ENCODE data around the gene RPA1. TPM values are rescaled to one million over a fixed set of nuclear protein-coding genes. Genes with fewer than 3 reads are reported as not detected.

Gene RPA1
- total and polyA plus RNA-seq, 2 of the 8 experiments (the other 6 are each of a cell fraction or from before 2014, with no cell fraction given): 79.1 to 194 TPM

DNA sequence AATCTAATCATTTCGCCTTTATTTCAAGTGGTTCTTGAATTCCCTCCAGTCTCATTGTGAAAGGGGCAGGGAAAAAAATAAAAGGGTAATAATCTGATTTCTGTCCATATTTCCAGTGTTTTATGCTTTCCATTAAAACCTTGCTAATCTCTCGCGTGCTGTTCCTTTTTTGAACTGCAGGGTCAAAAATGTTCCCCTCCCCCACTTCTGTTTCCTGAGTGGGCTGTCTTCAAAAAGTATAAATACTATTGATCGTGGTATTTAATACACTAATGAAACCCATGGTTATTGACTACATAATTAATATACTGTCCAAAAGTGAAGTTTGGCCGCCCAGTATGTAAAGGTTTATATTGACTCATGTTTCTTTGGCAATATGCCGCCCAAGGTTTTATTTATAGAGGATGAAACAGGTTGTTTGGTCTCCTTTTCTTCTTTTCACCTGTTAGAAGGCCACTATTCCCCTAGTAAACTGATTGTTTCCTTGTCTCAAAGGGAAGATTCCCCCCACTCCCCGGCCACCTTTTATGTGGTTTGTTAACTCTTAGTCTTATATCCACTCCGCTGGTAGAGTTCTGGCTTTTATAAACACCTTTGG lies 69.7 kb downstream of the RPA1 start:
- no peak overlapping the region for H4K8ac ChIP-seq (ENCODE audit: extremely low read depth, insufficient read depth, low read length)
- ChIA-PET POLR2A (ENCODE audit: partially characterized antibody) (no interaction called here), CTCF (ENCODE audit: partially characterized antibody) (interaction anchor here (1.4 kb wide), 1 partner anchor 16 kb away, joined by 4 read pairs; no protein-coding TSS in a partner anchor)
- no peak overlapping the region for H3K18ac ChIP-seq (ENCODE audit: extremely low read depth, low read length)
- no peak overlapping the region for H2AFZ ChIP-seq (ENCODE audit: low read length)
- no peak overlapping the region for H3K4me3 ChIP-seq (ENCODE audit: extremely low read depth in 1 of 4, insufficient read depth in 2 of 4, low read depth in 3 of 4, low read length in 4 of 4)
- H4K20me1 ChIP-seq (replicated peaks in 1 of 2; ENCODE audit: control insufficient read depth in 1 of 2, insufficient read depth in 2 of 2, low read length in 2 of 2): peaks cover 5 to 6% of the 10 kb centered on the region in 2 experiments
- H2BK5ac ChIP-seq (ENCODE audit: low read depth, low read length): no peak overlapping the region
- no peak overlapping the region for H3K23ac ChIP-seq (ENCODE audit: insufficient read length)
- H2BK15ac ChIP-seq (ENCODE audit: low read length): no peak overlapping the region
- H3K14ac ChIP-seq (ENCODE audit: insufficient read length): no peak overlapping the region
- H4K91ac ChIP-seq (replicated peaks; ENCODE audit: insufficient read length, low read length): no peak overlapping the region
- H3K27me3 ChIP-seq (replicated peaks in 1 of 4; ENCODE audit: control insufficient read depth in 3 of 4, extremely low read depth in 1 of 4, insufficient read depth in 3 of 4, low read length in 3 of 4): peaks cover 0 to 7% (median 5%) of the 10 kb centered on the region in 4 experiments; a peak in 6 of 7 replicates
- 89% methylated on average over 8 of the region's 8 CpGs; no CpG with 5 or more reads in 1 of the 2 experiments for WGBS, 2 experiments (ENCODE audit: extremely low coverage in 1 of 2, insufficient coverage in 1 of 2, insufficient read length in 1 of 2, insufficient replicate concordance in 2 of 2, low coverage in 1 of 2, low lambda C conversion rate in 2 of 2, missing lambda C conversion rate in 1 of 2)
- H4K5ac ChIP-seq (ENCODE audit: insufficient read length, low read depth, low read length): no peak overlapping the region
- H3K9ac ChIP-seq (replicated peaks in 1 of 4; ENCODE audit: extremely low read depth in 1 of 4, low read depth in 3 of 4, low read length in 3 of 4): no peak overlapping the region
- H3K79me1 ChIP-seq (ENCODE audit: low read depth, low read length): no peaks in the 10 kb centered on the region
- H2BK120ac ChIP-seq (replicated peaks; ENCODE audit: low read depth, low read length): no peak overlapping the region
- no peak overlapping the region for H3K4ac ChIP-seq (replicated peaks; ENCODE audit: insufficient read length, low read depth, low read length)
- H3K4me1 ChIP-seq (replicated peaks in 1 of 4; ENCODE audit: control insufficient read depth in 3 of 4, insufficient read depth in 4 of 4, low read length in 3 of 4): no peaks in the 10 kb centered on the region
- no peaks in the 10 kb centered on the region for H3K9me3 ChIP-seq (ENCODE audit: insufficient read depth in 2 of 2, low read depth in 1 of 2, low read length in 1 of 2)
- H2AK5ac ChIP-seq (ENCODE audit: low read depth, low read length): no peak overlapping the region
- no peak overlapping the region for H3K56ac ChIP-seq (replicated peaks; ENCODE audit: insufficient read length, low read depth, low read length)
- no peak overlapping the region for H2BK12ac ChIP-seq (ENCODE audit: low read depth, low read length)
- DNase-seq (ENCODE audit: low read depth in 1 of 2, low spot score in 2 of 2) (no peak), FAIRE-seq (no peak)
- no peak overlapping the region for H3K27ac ChIP-seq (ENCODE audit: low read depth, low read length)
- H3K4me2 ChIP-seq (ENCODE audit: insufficient read depth in 1 of 2, low read depth in 2 of 2, low read length in 2 of 2): no peak overlapping the region
- H3K23me2 ChIP-seq (ENCODE audit: low read depth, low read length): no peaks in the 10 kb centered on the region
- peaks cover 10 to 37% (median 25%) of the 10 kb centered on the region in 4 experiments for H3K36me3 ChIP-seq (ENCODE audit: control insufficient read depth in 2 of 4, insufficient read depth in 4 of 4, low read length in 3 of 4)
- H3K79me2 ChIP-seq (ENCODE audit: control insufficient read depth in 1 of 2, insufficient read depth in 2 of 2, low read length in 2 of 2): no peaks in the 10 kb centered on the region
- H2BK20ac ChIP-seq (ENCODE audit: low read length): no peak overlapping the region
- TF ChIP-seq SUZ12 (IDR thresholded peaks at IDR 0.05; ENCODE audit: low read length): no peak
- TF ChIP-seq RBBP5 (IDR thresholded peaks at IDR 0.05; ENCODE audit: borderline replicate concordance, low read depth, low read length): no peak
- no peak for TF ChIP-seq CTBP2 (IDR thresholded peaks at IDR 0.05; ENCODE audit: borderline replicate concordance, insufficient read depth, insufficient read length, low read length)
- no peak for TF ChIP-seq FOSL1 (IDR thresholded peaks at IDR 0.05; ENCODE audit: insufficient read depth, low read depth, low read length)
- no peak for TF ChIP-seq TBP (IDR thresholded peaks at IDR 0.05; ENCODE audit: low read depth, low read length)
- TF ChIP-seq SIRT6 (IDR thresholded peaks at IDR 0.05; ENCODE audit: low read length): no peak
- no peak for TF ChIP-seq BACH1 (IDR thresholded peaks at IDR 0.05; ENCODE audit: low read length)
- no peak for TF ChIP-seq SRF (IDR thresholded peaks at IDR 0.05; ENCODE audit: low read depth, low read length)
- TF ChIP-seq, protein P1, sequence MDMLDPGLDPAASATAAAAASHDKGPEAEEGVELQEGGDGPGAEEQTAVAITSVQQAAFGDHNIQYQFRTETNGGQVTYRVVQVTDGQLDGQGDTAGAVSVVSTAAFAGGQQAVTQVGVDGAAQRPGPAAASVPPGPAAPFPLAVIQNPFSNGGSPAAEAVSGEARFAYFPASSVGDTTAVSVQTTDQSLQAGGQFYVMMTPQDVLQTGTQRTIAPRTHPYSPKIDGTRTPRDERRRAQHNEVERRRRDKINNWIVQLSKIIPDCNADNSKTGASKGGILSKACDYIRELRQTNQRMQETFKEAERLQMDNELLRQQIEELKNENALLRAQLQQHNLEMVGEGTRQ (IDR thresholded peaks at IDR 0.05; ENCODE audit: low read length): no peak
- no peak for TF ChIP-seq RAD21 (IDR thresholded peaks at IDR 0.05 in 1 of 2, conservative IDR thresholded peaks at IDR 0.05 in 1 of 2; ENCODE audit: low read depth in 2 of 2, low read length in 2 of 2)
- no peak for TF ChIP-seq BRCA1 (IDR thresholded peaks at IDR 0.05; ENCODE audit: low read depth, low read length)
- TF ChIP-seq CBX8 (IDR thresholded peaks at IDR 0.05; ENCODE audit: borderline replicate concordance, low read depth, low read length): no peak
- TF ChIP-seq JUND (IDR thresholded peaks at IDR 0.05; ENCODE audit: low read length): no peak

Measured in H1 (cell line).